HG02759 (cell line): Measurements from ENCODE around the gene ZRANB1.
"Not testable (repeated sequence)": the region's sequence is repeated elsewhere in the genome, so short reads cannot be mapped to it uniquely, and the experiment has no call there.

Experiments
- ATAC-seq: cut with Tn5 transposase; IDR thresholded peaks from one replicate; pipeline ENCODE4 v1.9.1; 2021; ENCODE audit warnings: mild to moderate bottlenecking, moderate library complexity; ENCODE audit not compliant: unreplicated experiment

The ZRANB1 gene

GRCh38 chr10:124941823-124942222 is at the start of gene ZRANB1:
Gene ZRANB1, plus strand, starts transcription at chr10:124942123. Its CDS starts 371 bp downstream, at chr10:124942494.
- ATAC-seq = no peak

- ATAC-seq = no peak
Observed at GRCh38 chr10:124892905-124893304, 49.0 kb upstream of the ZRANB1 start.

GRCh38 chr10:124894569-124895215 is 47.2 kb upstream of the ZRANB1 start:
- no peak for ATAC-seq

- ATAC-seq = no peak
Observed at GRCh38 chr10:124896751-124897150, 45.2 kb upstream of the ZRANB1 start.

- ATAC-seq = no peak
Observed at GRCh38 chr10:124898471-124898870, 43.5 kb upstream of the ZRANB1 start.

- ATAC-seq = no peak
Observed at GRCh38 chr10:124899151-124899550, 42.8 kb upstream of the ZRANB1 start.

- no peak for ATAC-seq
Observed at GRCh38 chr10:124902462-124902861, 39.5 kb upstream of the ZRANB1 start.

- no peak for ATAC-seq
Observed at GRCh38 chr10:124903111-124903510, 38.8 kb upstream of the ZRANB1 start.

- no peak for ATAC-seq
Observed at GRCh38 chr10:124904796-124905195, 37.1 kb upstream of the ZRANB1 start.

- no peak for ATAC-seq
Observed at GRCh38 chr10:124906551-124907001, 35.3 kb upstream of the ZRANB1 start.

- ATAC-seq = no peak
Observed at GRCh38 chr10:124909563-124909962, 32.4 kb upstream of the ZRANB1 start.

- ATAC-seq = no peak
Observed at GRCh38 chr10:124911124-124912067, 30.5 kb upstream of the ZRANB1 start.

GRCh38 chr10:124912101-124912886 is 29.6 kb upstream of the ZRANB1 start:
- no peak for ATAC-seq

GRCh38 chr10:124913167-124913566 is 28.8 kb upstream of the ZRANB1 start:
- ATAC-seq = no peak

- not testable (repeated sequence) for ATAC-seq
Observed at GRCh38 chr10:124914398-124914797, 27.5 kb upstream of the ZRANB1 start.

GRCh38 chr10:124916098-124916584 is 25.8 kb upstream of the ZRANB1 start:
- no peak for ATAC-seq

- peak; percentile 97 for ATAC-seq
Observed at GRCh38 chr10:124916585-124917427, 25.1 kb upstream of the ZRANB1 start.

GRCh38 chr10:124917428-124918190 is 24.3 kb upstream of the ZRANB1 start:
- ATAC-seq = peak; percentile 1

GRCh38 chr10:124918191-124918830 is 23.6 kb upstream of the ZRANB1 start:
- no peak for ATAC-seq
